ENCODE data around the gene CRYGN.
A peak's percentile ranks its signal among the peaks of the same experiment; 100 is the strongest.

Gene CRYGN

DNA sequence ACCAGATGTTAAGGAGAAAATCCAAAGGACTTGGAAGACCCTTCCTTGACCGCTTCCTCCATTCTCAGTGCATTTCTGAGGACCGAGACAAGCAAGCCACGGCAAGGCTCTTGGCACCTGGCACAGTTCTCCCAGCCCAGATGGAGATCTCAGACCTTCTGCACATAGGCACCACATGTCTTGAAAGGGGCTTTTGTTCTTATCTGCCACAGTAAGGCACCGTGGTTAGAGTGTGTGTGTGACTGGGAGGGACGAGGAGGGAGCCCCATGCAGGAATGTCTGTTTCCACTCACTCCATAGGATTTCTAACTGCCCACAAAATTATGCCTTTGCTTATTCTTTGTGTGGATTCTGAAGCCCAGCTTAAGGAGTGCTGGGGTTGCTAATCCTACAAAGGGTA lies 19.8 kb downstream of the CRYGN start:
- Mint-ChIP-seq H3K36me3 (ENCODE audit: low read depth) (peaks cover 40% of the 10 kb centered on the region), H3K4me1 (peaks cover 13% of the 10 kb centered on the region), H3K27me3 (ENCODE audit: low read depth, poor library complexity) (peaks cover 14% of the 10 kb centered on the region), H3K27ac (no peak overlapping the region), H3K9me3 (peaks cover 80% of the 10 kb centered on the region), H3K4me3 (no peak overlapping the region)
- TF ChIP-seq, protein P1, sequence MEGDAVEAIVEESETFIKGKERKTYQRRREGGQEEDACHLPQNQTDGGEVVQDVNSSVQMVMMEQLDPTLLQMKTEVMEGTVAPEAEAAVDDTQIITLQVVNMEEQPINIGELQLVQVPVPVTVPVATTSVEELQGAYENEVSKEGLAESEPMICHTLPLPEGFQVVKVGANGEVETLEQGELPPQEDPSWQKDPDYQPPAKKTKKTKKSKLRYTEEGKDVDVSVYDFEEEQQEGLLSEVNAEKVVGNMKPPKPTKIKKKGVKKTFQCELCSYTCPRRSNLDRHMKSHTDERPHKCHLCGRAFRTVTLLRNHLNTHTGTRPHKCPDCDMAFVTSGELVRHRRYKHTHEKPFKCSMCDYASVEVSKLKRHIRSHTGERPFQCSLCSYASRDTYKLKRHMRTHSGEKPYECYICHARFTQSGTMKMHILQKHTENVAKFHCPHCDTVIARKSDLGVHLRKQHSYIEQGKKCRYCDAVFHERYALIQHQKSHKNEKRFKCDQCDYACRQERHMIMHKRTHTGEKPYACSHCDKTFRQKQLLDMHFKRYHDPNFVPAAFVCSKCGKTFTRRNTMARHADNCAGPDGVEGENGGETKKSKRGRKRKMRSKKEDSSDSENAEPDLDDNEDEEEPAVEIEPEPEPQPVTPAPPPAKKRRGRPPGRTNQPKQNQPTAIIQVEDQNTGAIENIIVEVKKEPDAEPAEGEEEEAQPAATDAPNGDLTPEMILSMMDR (IDR thresholded peaks at IDR 0.05), result no peak
- DNase-seq, result no peak

DNA sequence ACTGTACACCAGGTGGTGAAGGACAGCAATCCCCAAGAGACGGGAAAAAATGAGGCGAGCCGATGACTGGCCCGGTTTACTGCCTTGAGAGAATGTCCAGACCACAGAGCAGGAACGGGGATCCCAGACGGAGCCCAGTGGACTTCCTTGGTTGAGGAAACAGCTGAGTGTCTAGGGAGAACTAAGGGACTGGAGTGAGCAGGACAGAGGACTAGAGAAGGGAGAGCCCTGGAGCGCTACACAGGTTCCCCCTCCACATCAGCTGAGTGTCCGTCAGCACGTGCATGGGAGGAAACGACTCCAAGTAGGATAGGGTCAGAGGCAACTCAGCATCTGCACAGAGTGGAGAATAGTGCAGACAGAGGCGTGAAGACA lies 23.0 kb downstream of the CRYGN start:
- DNase-seq, result no peak
- peaks cover 21% of the 10 kb centered on the region for H3K4me1 Mint-ChIP-seq
- H3K9me3 Mint-ChIP-seq, result peaks cover 59% of the 10 kb centered on the region
- H3K27ac Mint-ChIP-seq, result no peak overlapping the region
- peaks cover 26% of the 10 kb centered on the region for H3K27me3 Mint-ChIP-seq (ENCODE audit: low read depth, poor library complexity)
- TF ChIP-seq, protein P1 (IDR thresholded peaks at IDR 0.05), result no peak
- H3K4me3 Mint-ChIP-seq, result no peak overlapping the region
- H3K36me3 Mint-ChIP-seq (ENCODE audit: low read depth), result peaks cover 37% of the 10 kb centered on the region

DNA sequence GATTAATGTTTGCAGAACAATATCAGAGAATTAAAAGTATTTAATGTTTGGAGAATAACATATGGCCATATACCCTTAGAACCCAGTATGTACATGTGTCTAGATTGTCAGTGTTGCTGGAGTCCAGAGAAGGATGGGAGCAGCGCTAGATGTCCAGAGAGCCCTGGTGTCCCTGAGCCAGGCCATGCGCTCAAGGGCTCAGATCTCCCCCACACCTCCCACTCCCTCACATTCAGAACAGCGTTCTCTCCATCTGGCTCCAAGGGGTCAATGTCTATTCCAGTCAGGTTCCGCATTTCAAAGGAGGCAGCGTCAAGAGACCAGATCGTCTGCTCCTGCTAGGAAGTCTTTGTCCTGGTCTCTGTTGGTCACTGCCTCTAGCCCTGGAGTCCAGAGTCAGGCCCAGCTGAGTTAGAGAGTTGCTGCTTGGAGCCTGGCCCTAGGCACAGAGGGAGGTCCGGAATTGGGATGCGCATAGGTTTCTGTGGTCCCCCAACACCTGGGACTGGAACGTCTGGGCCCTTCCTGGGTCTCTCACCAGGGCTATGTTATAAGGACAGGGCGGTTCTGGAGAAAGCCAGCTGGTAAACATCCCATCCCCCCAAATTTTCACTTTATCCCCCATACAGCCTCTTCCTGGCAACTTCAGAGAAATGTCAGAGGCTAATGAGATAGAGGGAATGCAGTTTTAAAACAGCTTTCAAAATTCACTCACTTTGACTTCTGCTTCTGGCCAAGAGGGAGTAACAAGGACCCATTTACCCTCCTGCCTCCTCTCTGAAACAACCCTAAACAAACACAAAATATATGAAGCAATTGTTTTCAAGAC lies 23.6 kb downstream of the CRYGN start:
- no peak overlapping the region for H3K4me3 Mint-ChIP-seq
- H3K27ac Mint-ChIP-seq, result peak overlapping the region; percentile 39
- peaks cover 34% of the 10 kb centered on the region for H3K36me3 Mint-ChIP-seq (ENCODE audit: low read depth)
- H3K9me3 Mint-ChIP-seq, result peaks cover 53% of the 10 kb centered on the region
- peaks cover 27% of the 10 kb centered on the region for H3K4me1 Mint-ChIP-seq
- DNase-seq, result no peak
- TF ChIP-seq, protein P1 (IDR thresholded peaks at IDR 0.05), result no peak
- peaks cover 29% of the 10 kb centered on the region for H3K27me3 Mint-ChIP-seq (ENCODE audit: low read depth, poor library complexity)

DNA sequence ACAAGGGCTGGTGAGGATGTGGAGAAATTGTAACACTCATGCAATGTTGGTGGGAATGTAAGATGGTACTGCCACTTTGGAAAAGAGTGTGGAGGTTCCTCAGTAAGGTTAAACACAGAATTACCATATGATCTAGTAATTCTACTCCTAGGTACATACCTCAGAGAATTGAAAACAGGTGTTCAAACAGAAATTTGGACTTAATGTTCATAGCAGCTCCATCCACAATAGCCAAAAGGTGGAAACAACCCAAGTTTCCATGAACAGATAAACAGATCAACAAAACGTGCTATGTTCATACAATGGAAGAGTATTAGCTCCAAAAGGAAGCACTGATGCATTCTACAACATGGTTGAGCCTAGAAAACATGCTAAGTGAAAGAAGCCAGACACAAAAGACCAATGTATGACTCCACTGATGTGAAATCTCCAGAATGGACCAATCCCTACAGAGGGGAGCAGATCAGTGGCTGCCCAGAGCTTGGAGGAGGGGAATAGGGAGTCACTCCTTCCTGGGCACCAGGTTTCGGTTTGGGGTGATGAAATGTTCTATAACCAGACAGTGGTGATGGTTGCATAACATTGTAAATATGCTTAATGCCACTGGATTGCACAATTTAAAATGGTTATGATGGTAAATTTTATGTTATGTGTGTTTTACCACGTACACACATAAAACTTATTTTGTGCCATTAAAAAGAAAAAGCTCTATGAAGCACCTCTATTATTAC lies 24.4 kb downstream of the CRYGN start:
- Mint-ChIP-seq H3K27ac (no peak overlapping the region), H3K36me3 (ENCODE audit: low read depth) (peaks cover 30% of the 10 kb centered on the region), H3K27me3 (ENCODE audit: low read depth, poor library complexity) (peaks cover 34% of the 10 kb centered on the region), H3K4me1 (peaks cover 34% of the 10 kb centered on the region), H3K4me3 (no peak overlapping the region), H3K9me3 (peaks cover 45% of the 10 kb centered on the region)
- no peak for DNase-seq
- TF ChIP-seq, protein P1 (IDR thresholded peaks at IDR 0.05), result no peak

DNA sequence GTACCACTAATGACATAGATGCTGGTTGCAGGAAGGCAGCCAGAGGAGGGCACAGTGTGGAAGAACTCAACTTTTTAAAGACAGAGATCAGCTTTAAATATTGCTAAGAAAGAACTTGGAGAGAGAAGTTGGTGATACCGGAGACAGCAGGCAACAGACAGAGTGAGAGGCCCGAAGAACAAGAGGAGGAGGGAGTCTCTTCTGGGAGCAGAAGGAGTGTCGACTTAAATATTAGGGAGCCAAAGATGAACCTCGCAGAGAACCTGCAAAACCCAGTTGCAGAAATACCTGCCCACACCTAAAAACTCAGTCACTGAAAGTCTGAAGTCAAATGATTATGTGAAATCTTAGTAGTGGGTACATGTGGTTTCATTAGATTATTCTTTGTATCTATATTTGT lies 26.7 kb downstream of the CRYGN start:
- Mint-ChIP-seq H3K9me3 (peaks cover 25% of the 10 kb centered on the region), H3K27ac (no peak overlapping the region), H3K4me1 (peaks cover 43% of the 10 kb centered on the region), H3K4me3 (no peak overlapping the region), H3K36me3 (ENCODE audit: low read depth) (peaks cover 24% of the 10 kb centered on the region), H3K27me3 (ENCODE audit: low read depth, poor library complexity) (peaks cover 38% of the 10 kb centered on the region)
- TF ChIP-seq, protein P1 (IDR thresholded peaks at IDR 0.05), result no peak
- no peak for DNase-seq
